ENCODE data around the gene ZNF865.

DNA sequence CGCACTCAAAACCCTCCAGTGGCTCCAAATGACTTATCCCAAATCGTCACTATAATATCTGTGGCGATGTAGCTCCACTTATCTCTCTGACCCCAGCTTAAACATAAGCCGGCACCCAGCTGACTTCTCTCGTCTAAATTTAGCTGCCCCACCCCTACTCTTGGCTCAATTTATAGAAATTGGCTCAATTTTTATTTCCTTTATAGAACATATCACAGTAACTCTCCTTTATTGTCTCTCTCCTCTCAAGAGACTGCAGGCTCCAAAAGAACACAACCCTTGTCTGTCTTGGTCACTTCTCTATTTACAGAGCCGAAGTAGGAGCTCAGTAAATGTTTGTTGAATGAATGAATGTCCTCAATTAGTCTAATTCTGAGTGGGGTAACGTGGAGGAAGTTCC is 18.1 kb downstream of the ZNF865 start:
- no peak for TF ChIP-seq GATA3 (IDR thresholded peaks at IDR 0.05; ENCODE audit: low read depth, low read length)
- TF ChIP-seq GATA2 (IDR thresholded peaks at IDR 0.05; ENCODE audit: low read depth, low read length) = no peak
